Measurements from ENCODE around the gene ANO7.

DNA sequence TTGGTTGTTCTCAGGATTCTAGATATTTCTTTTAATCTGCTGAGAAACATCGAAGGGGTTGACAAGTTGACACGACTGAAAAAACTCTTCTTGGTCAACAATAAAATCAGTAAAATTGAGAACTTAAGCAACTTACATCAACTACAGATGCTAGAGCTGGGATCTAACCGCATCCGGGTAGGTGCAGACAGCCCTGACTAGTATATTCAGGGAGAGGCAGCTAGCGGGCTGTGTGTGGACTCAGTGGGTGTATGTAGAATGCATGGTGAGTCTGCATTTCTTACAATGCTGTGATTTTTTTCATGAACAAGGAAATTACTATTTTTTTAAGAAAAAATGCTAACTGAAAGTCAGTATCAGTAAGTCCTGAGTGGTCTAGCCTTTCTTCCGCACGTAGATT, 28.2 kb upstream of the ANO7 start:
- TF ChIP-seq CTCF (IDR thresholded peaks at IDR 0.05) (no peak), POLR2AphosphoS5 (IDR thresholded peaks at IDR 0.05) (no peak), POLR2A (IDR thresholded peaks at IDR 0.05) (no peak)

Data from sigmoid colon (tissue), 4 donors.